Measurements from ENCODE around the gene METRNL. TPM values are rescaled to one million over a fixed set of nuclear protein-coding genes. Genes with fewer than 3 reads are reported as not detected.

The METRNL gene
- total RNA-seq, 4 donors from 2014 or later, result 25.0 to 44.4 (median 35.8) TPM

DNA sequence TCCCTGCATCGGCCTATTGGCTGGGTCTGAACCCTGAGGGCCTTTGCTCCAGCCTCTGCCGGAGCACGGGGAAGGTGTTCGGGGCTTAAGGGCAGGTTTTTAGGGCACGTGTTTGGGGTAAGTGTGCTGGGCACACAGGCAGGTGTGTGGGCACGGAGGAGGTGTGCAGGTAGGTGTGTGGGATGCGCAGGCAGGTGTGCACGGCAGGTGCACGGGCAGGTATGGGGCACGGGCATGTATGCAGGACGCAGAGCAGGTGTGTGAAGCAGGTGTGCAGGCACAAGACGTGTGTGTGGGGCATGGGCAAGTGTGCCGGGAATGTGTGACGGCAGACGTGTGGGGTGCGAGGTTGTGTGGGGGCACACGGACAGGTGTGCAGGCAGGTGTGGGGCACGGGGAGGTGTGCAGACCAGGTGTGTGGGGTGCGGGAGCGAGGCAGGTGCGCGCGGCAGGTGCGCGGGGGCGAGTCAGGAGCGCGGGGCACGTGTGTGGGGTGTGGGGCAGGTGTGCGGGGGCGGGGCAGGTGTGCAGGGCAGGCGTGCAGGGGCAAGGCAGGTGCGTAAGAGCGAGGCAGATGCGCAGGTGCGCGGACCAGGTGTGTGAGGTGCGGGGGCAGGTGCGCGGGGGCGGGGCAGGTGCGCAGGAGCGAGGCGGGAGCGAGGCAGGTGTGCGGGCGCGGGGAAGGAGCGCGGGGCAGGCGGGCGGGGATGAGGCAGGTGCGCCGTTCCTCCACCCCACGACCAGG is 28.6 kb upstream of the METRNL start:
- Histone ChIP-seq H3K4me1 (peaks cover 1 to 7% of the 10 kb centered on the region in 2 donors), H3K9me3 (no peaks in the 10 kb centered on the region), H3K36me3 (no peaks in the 10 kb centered on the region), H3K4me3 (peak overlapping the region; percentile 48 to 67), H3K27ac (peak overlapping the region; percentile 65 to 71), H3K27me3 (no peaks in the 10 kb centered on the region)
- intact Hi-C loops (cut with DNase I; ENCODE audit: low total_unique reads), result no loop called here
- no peak for DNase-seq
- TF ChIP-seq, protein P1, sequence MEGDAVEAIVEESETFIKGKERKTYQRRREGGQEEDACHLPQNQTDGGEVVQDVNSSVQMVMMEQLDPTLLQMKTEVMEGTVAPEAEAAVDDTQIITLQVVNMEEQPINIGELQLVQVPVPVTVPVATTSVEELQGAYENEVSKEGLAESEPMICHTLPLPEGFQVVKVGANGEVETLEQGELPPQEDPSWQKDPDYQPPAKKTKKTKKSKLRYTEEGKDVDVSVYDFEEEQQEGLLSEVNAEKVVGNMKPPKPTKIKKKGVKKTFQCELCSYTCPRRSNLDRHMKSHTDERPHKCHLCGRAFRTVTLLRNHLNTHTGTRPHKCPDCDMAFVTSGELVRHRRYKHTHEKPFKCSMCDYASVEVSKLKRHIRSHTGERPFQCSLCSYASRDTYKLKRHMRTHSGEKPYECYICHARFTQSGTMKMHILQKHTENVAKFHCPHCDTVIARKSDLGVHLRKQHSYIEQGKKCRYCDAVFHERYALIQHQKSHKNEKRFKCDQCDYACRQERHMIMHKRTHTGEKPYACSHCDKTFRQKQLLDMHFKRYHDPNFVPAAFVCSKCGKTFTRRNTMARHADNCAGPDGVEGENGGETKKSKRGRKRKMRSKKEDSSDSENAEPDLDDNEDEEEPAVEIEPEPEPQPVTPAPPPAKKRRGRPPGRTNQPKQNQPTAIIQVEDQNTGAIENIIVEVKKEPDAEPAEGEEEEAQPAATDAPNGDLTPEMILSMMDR (IDR thresholded peaks at IDR 0.05), result no peak
- TF ChIP-seq POLR2A (IDR thresholded peaks at IDR 0.05), result no peak

DNA sequence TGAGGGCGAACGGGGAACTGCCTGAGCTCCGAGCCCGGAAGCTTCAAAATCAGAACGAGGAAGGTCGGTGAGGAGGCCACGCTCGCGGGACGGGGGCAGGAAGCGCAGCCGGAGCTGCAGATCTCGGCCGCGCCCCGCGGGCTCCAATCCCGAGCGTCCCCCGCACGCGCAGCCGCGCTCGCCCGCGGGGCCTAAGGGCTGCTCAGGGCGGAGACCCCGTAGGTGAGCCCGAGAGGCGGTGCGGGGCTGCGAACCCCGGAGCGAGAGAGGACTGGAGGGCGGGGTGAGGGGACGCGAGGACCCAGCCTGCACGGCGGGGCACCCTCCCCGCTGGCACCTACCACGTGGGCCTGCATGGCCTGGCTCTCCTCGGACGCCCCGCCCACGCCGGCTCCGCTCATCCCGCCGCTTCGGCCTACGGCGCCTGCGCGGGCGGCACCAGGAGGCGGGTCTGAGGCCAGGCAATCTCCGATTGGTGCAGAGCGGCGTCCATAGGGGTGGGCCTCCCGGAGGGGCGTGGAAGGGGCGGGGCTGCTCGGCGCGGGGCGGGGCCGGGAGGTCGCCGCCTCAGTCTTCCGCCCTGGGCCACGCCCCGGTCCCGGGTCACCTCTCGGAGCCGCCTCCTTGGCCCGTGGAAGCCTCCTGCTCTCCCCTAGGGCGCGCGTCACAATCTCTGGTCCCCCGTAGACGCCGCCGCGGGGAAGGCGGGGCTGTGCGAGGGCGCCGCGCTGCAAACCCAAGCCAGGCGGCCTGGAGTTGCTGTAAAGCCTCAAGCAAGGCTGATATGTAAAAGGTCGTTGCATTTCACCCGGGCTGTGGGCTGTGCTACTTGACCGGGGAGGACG is 27.8 kb upstream of the METRNL start:
- Histone ChIP-seq H3K9me3 (no peaks in the 10 kb centered on the region), H3K36me3 (no peaks in the 10 kb centered on the region), H3K4me1 (peaks cover 4 to 9% of the 10 kb centered on the region in 2 donors), H3K4me3 (peak overlapping the region; percentile 48 to 67), H3K27ac (peak overlapping the region; percentile 76 to 84), H3K27me3 (no peaks in the 10 kb centered on the region)
- TF ChIP-seq, protein P1 (IDR thresholded peaks at IDR 0.05), result peak in 1 of 4 experiments; percentile 14
- TF ChIP-seq POLR2A (IDR thresholded peaks at IDR 0.05), result peak; percentile 80 to 81
- DNase-seq, result peak; percentile 96 to 97
- intact Hi-C loops (cut with DNase I; ENCODE audit: low total_unique reads), result no loop called here

DNA sequence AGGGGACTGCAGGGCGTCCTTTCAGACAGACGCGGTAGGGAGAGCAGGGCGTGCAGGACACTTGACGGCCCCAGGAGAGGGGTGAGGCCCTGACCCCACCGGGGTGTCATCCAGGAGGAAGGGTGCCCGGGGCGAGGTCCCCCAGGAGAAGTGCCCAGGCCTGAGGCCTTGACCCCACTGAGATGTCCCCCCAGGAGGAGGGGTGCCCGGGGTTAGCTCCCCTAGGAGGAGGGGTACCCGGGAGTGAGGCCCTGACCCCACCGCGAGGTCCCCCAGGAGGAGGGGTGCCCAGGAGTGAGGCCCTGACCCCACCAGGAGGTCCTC is 27.2 kb upstream of the METRNL start:
- Histone ChIP-seq H3K9me3 (no peaks in the 10 kb centered on the region), H3K36me3 (no peaks in the 10 kb centered on the region), H3K27me3 (no peaks in the 10 kb centered on the region), H3K27ac (peak overlapping the region; percentile 76 to 84), H3K4me1 (peaks cover 4 to 9% of the 10 kb centered on the region in 2 donors), H3K4me3 (peak overlapping the region; percentile 34 to 41)
- DNase-seq, result no peak
- intact Hi-C loops (cut with DNase I; ENCODE audit: low total_unique reads), result no loop called here
- TF ChIP-seq POLR2A (IDR thresholded peaks at IDR 0.05), result no peak
- TF ChIP-seq, protein P1 (IDR thresholded peaks at IDR 0.05), result no peak

DNA sequence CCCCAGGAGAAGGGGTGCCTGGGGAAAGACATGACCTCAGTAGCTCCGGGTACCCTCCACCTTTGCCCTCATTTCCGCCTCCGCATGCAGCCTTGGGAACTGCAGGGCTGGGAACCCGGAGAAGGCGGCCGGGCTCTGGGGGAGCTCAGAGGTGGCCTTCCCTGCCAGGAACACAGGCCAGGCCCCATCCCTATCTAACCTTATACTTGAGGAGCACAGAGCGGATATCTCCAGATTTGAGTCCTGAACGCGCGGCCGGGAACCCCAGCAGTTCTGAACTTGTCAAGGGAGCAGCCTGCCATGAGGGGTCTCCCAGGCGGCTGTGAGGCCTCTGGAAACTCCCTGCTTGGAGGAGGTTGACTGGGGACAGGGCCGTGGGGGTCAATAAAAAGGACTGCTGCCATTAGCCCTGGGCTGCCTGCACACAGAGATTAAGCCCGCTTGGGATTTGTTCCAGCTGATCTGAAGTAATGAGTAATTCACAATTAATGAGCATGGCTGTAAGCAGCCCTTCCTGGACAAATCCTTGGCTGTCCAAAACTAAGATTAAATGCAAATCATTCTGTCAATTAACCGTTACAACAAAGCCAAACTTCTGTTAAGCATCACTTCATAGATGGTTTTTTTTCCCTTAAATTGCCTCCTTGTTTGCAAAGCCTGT is 26.3 kb upstream of the METRNL start:
- Histone ChIP-seq H3K4me3 (no peak overlapping the region), H3K36me3 (no peaks in the 10 kb centered on the region), H3K27ac (peak overlapping the region; percentile 59 to 81), H3K4me1 (peaks cover 4 to 9% of the 10 kb centered on the region in 2 donors), H3K9me3 (no peaks in the 10 kb centered on the region), H3K27me3 (no peaks in the 10 kb centered on the region)
- TF ChIP-seq POLR2A (IDR thresholded peaks at IDR 0.05), result no peak
- TF ChIP-seq, protein P1 (IDR thresholded peaks at IDR 0.05), result no peak
- peak; percentile 39 to 46 for DNase-seq
- intact Hi-C loops (cut with DNase I; ENCODE audit: low total_unique reads), result no loop called here

Data from uterus (tissue), 4 donors.